Measurements from ENCODE around the gene TUBGCP3.
"Not testable (repeated sequence)": the region's sequence is repeated elsewhere in the genome, so short reads cannot be mapped to it uniquely, and the experiment has no call there.

TUBGCP3 gene

DNA sequence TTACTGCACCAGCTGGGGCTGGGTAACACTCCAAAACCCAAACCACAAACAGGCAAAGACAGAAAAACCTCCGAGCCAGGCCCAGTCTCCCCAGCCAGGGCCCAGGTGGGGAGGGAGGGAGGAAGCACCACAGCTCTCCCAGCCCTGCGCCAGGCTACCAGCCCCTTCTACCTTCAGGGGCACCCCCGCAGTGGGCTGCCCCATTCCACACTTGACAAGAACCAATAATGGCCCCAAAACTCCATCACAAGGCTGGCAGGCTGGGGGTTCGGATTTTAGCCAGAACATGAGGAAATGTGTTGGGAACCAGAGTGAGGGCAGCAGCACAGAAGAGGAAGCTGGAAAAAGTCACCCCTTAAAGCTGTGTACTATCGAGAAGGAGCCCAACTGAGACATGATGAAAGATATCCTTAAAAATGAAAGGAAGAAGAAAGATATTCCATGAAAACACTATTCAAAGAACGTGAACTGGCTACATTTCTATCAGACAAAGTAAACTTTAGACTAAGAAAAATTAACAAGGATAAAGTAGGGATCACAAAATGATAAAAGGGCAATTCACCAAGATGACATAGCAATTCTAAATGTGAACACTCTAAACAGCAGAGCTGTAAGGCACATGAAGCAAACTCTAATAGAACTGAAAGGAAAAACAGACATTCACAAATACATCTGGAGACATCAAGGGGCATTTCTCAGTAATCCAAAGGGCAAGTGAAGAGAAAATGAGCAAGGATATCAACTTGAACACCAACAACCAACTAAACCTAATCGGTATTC is 12.9 kb downstream of the TUBGCP3 start:
- DNase-seq = no peak

DNA sequence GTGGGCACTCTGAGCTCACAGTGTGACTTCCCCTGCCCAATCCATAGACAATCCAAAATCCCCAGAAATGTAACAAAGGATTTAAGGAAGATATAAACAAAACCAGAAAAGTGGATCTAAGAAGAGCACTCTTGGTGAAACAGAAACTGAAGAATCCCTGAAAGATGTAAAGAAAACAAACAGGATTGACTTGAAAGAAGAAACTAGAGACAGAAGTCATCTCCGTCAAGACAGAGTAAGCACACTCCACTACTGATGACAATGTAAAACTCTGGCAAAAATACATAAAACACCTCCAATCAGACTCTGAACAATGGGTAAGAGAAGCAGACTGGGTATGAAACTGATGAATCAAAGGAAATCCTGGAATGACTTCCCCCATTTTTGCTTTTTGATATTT is 13.5 kb downstream of the TUBGCP3 start:
- no peak for DNase-seq

DNA sequence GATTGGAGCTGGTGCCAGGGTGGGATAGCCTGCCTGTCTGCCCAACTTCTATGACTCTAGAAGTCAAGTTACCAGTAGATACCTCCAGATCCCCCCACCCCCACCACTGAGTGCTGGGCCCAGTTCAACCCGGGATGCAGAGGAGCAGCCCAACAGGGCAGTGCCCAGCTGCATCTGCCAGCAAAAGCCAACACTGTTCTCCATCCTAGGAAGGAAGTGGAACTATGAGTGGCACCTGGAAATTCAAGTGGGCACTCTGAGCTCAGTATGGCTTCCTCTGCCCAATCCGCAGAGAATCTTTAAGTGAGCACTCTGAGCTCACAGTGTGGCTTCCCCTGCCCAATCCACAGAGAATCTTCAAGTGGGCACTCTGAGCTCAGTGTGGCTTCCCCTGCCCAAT is 14.2 kb downstream of the TUBGCP3 start:
- DNase-seq = no peak

DNA sequence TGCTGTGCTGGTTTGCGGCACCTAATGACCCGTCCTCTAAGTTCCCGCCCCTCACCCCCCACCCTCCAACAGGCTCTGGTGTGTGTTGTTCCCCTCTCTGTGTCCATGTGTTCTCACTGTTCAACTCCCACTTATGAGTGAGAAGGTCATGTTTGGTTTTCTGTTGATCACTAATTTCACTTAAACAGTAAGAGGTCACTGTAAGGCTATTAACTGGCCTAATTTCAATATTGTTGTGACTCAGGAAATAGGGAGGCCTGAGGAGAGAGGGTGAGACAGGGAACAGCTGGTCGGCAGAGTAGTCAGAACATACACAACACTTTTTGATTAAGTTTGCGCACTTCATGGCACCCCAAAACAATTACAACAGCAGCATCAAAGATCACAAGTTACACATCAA is 15.6 kb downstream of the TUBGCP3 start:
- no peak for DNase-seq

DNA sequence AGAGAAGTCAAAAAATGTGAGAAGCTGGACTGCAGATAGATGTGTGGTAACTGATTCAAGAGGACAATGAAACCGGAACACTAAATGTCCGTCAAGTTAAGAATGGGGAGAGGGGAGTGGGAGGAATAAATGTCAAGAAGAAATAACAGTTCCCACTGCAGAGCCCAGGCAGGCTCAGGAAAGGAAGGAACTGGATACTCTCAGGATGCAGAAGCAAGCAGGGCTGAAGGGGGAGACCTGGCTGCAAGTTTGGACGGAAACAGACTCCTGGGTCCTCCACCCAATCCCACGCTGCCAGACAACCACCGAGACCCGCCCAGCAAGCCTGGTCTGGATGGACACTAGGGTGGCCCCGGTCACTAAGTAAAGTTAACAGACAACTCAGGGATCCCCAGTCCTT is 18.1 kb downstream of the TUBGCP3 start:
- DNase-seq = no peak

DNA sequence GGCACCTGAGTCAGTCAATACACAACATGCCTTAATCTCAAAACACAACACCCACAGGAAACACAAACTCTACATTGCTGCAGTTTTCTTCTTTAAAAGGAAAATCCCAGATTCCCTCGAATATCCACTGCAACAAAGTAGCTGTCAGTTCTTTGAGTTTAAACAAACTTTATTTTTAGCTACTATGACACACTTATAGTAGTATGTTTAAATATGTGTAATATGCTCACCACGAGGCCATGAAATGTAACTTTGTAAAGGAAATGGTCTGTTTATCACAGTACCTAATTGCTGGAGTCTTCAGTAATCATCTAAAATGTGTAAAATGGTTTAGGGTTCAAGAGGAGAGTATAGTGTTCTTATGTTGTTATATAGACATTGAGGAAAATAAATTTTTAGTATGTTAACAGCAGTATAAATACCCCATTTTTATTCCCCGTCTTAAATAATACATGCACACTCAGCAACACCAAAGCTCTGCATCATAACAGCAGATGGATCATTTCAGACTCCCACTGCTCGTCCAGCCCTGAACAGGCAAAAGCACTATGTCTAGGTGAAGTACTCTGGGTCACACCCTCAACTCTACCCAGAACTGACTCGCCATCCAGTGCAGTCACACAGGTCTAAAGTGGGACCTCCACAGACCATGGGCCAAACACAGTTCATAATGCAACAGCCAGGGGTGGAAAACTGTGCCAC is 20.6 kb downstream of the TUBGCP3 start:
- no peak for DNase-seq

DNA sequence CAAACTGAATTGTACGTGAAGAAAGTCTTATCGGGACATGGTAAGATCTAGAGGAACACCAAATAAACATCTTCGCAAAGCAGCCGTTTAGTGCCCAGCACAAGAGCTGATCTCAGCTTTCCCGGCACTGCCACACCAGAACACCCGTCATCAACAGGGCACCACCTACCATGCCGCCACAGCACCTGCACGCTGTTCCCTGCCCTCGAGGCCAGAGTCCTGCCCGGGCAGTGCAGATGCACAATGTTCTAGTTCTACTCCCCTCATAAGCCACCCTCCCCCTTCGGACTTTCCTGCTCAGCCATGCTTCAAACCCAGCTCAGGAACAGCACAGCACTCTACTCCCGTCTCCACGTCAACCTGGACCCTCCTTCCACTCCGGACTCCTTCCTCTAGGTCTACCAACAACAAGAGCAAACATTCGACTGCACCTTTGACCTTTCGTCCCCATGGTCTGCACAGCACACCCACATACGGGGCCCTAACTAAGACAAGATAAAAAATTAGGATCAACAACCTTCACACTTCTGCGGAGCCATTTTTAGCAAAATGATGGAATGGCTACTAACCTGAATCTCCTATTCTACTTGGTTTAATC is 25.1 kb downstream of the TUBGCP3 start:
- no peak for DNase-seq

DNA sequence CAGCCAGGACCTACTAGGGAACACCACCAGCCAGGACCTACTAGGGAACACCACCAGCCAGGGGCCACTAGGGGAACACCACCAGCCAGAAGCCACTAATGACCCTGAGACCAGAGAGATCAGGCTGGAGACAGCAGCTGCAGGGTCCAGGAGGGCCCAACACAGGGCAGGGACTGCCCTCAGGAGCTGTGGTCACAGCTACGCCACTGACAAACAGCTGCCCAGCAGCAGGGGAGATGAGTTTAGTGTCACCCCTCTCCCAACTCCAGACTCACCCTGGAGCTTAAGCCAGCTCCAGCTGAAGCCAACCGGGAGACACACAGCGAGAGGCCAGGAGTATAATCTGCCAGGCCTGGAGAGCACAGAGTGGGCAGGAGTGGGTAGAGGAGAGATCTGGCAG is 25.7 kb downstream of the TUBGCP3 start:
- DNase-seq = no peak

DNA sequence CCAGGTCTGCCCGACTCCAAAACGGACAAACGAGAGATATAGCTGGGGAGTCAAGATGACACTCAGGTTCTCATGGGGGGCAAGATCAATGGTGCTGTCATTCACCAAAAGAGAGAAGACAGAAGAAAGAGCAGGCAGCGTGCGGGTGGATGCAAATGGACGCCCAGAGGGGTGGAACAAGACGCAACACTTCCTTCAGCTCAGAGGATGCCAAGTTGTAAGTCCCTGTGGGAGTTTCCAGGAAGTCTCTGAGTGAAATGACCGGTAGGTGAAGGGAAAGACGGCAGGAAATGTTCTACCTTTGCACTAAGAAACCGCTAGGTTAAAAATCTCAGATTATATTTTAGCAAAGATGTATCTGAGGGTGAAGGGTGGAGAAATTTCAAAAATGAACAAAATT is 26.5 kb downstream of the TUBGCP3 start:
- no peak for DNase-seq

DNA sequence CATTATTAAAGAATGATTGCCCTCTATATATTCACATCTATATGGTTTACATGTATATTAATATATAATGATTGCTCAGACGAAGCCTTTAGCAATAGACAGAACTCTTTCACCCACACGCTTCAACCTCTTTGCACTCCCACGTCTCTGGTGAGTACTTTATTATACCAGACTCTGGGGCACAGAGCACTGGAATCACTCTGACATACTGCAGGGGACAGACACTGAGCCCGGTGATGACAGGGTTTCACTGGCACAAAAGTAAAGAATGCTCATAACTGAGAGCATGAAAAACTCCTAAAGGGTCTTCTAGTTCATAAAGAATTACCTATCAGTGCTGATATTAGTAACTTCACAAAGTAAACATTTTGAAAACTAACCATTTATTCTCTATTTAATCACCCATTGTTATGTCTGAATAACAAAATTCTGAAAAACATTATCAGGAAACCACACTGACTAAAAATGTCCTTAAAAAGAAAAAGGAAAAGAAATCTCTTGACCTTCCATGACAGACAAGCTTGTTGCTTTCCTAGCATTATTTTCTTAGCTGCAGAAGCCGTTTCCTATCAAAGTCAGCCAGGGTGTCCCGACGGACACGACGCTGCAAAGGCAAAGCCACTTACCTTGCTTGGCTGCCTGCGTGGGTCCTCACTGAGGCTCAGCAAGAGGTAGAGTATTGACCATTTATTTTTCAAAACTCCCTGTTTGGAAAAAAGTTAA is 29.1 kb downstream of the TUBGCP3 start:
- DNase-seq = no peak

DNA sequence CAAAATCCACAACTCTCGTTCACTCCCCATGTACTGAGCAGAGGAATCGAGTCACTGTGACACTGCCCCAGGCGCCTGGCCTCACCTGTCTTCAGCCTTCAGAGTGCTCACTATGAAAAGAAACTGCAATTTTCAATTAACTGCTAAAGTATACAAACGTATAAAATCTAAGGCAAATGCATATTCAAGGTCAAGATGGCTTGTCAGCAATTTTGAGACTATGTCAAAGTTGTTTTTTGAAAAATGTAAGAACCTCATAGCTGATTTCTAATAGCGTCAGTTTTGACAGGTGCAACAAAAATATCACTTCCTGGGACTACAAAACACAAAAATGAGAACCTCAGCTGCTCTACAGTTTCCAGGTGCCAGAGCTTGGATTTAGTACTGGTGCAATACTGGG is 31.4 kb downstream of the TUBGCP3 start:
- DNase-seq = no peak

DNA sequence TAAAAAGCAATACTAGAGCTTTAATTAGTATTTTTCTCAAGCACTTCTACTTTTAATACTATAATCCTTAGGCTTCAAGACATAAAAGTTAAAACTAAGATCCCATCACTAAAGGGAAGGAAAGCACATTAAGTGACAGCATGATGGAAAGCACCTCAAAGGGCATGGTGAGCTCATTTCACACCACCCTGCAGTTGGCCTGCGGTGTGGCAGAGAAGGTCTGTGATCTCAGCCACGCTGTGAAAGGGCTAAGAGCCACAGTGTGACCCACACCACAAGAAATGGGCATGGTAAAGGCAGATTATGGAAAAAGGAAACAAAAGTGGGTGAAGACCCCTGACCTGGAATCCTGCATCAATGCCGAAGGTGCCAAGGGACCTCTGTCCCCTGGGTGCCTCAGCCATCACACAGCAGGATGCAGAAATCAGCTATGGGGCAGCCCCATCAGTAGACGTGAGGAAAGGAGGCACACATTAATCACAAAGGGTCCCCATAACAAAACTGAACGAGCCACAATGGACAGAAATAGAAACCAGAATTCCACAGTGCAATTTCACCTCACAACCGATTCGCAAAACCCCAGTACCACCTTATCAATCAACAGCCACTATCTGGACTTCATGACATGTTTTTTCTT is 33.6 kb downstream of the TUBGCP3 start:
- no peak for DNase-seq

DNA sequence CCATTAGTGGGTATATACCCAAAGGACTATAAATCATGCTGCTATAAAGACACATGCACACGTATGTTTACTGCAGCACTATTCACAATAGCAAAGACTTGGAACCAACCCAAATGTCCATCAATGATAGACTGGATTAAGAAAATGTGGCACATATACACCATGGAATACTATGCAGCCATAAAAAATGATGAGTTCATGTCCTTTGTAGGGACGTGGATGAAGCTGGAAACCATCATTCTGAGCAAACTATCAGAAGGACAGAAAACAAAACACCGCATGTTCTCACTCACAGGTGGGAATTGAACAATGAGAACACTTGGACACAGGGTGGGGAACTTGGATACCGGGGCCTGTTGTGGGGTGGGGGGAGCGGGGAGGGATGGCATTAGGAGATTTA is 39.0 kb downstream of the TUBGCP3 start:
- not testable (repeated sequence) for DNase-seq

DNA sequence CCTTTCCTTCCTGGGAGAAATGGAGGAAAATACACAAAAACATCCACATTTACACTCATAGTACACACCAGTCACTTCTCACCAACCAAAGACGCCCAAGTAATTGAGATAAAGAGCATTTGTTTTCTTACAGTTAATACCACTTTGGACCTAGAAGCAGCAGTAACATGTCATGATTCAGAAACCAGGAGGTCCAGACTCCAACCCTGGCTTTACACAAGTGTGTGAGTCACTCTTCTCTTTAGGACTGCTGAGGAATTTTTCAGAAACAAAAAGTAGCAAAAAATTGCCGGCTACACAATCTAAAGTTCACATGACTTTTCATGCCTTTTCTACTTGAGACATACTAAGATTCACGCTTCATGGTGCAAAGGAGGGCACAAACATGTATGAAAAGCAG is 42.1 kb downstream of the TUBGCP3 start:
- DNase-seq = no peak

DNA sequence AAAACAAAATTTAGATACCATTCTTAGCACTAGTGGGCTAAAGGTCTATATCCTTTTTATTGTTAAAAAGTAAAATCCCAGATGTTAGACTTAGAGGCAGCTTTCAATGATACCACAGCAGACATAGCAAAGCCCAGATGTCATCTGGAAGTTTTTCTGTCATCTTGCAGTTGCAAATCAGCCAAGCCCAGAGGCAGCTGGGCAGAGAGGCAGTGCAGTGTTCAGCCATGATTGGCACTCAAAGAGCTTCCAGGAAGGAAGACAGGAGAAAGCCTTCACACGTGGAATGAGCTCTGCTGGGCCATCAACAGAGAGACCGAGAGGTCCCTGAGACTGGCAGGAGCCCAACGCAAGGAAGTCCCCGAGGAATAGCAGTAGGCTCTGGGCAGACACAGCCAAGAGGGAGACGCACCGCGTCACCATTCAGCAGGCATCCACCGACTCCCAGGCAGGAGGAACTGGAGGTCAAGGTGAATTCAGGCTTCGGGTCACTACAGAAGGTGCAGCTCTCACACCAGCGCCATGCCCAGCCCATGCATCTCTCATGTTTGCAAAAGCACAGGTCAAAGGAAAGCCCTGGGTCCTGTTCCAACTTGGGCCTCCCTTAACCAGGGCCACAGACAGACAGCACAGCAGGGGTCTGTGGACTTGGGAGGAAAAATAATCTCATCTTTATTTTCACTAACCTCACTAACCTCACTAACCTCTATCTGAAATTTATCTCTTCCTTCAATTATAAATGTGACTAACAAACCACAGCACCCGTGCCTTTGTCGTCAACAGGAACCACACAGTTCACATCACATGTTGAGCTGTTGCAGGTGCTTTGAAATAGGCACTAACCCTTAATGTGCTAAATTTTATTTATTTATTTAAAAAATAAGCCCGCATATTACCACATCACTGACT is 54.9 kb downstream of the TUBGCP3 start:
- no peak for DNase-seq

DNA sequence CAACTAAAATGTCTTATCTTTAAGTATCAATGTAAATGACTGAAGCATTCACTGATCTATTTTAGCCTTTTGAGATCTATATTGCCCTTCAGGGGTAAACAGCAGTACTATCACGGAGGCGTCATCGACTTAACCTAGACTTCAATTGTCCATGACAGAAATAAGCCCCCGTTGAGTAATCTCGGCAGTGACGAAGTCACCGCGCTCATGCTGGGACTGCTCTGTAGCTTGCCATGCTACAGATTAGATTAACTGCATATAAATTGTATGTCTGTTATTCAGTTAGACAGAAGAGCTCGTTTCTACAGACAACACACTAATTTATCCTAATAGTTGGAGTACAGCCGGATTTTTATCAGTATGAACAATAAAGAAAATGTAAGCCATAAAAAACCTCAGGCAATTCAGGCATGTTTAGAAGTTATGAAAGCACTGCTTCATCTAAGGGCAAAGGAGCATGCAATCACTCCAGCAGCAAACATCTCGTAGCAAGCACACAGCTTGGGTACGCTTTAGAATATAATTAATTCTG is 56.6 kb downstream of the TUBGCP3 start:
- DNase-seq = no peak

DNA sequence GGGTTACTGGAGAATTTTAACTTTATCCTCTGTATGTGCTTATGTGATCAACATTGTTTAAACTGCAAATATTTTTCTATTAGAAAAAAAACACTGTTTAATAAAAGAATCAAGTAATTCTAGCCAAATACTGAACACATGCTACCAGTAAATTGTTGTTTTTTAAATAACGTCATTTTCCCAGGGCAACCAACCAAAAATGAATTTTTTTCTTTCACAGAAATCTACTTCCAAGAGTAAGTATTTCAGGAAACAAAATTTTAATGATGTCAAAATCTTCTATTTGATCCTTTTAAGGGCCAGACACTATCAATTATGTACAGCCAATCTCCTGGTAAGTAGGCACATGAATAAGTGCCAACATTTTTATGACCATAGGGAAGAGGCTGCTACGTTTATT is 57.1 kb downstream of the TUBGCP3 start:
- no peak for DNase-seq

DNA sequence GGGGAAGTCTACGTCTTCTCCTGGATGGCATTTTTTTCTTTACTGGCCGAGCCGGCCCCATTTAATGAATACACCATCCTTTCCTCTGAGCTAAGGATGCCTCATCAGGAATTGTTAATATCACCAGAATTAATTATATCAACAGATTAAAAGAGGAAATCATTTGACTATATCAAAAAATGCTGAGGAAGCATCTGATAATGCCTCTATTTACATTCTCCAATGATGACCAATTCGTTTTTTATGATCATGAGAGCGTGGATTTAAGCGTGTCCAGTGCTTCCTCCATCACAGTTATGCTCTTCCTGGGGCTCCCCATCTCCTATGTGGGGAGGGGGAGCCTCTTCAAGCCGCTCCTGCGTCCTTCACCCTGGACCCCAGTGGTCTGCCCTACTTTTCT is 58.7 kb downstream of the TUBGCP3 start:
- DNase-seq = no peak

DNA sequence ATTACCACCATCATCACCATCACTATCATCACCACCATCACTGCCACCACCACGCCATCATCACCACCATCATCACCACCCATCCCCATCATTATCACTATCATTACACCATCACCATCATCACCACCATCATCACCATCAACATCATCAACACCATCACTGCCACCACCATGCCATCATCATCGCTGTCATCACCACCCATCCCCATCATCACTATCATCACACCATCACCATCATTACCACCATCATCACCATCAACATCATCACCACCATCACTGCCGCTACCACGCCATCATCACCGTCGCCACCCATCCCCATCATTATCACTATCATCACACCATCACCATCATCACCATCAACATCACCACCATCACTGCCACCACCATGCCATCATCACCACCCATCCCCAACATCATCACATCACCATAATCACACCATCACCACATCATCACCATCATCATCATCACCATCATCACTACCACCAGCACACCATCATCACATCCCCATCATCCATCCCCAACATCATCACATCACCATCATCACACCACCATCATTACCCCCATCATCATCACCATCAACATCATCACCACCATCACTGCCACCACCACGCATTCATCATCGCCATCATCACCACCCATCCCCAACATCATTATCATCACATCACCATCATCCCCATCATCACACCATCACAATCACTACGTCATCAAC is 61.7 kb downstream of the TUBGCP3 start:
- no peak for DNase-seq

DNA sequence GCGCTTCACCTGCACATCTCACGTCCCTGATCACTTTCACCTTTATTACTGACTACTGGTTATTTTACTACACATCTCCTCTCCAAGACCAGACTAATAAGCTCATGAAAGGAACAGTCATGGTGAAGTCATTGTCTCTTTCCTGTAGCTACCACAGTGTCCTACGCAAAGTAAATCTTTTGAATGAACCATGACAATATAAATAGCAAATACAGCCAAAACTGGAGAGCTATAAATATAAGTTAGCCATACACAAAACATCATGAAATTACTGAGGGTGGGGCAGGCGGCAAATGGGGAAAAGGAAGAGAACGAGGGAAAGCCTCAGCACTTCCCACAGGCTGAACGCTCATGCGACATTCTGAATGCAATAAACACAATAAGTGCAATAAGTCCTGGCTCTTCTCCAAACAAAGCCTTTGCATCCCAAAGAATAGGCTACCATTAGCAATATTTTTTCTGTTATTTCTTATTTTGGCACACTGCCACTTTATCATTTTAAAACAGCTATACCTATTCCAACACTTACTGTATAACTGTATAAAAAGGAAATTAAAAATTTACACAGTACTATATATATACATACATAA is 62.5 kb downstream of the TUBGCP3 start:
- no peak for DNase-seq

DNA sequence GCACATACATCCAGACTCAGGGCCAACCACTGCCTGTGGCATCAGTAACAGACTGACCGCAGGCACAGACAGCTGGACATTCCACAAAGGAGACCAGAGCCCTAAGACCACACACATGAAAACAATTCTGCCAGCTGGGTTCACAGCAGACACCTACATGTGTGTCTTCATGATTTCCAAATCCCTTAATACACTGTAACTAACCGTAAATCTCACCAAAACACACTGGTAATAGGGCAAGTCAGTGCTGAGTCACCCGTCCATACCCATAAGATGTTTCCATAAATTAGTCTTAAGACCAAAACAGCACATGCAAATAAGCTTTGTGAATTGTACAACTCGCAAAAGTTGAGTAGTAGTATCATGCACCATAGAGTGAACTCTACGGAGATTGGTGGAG is 65.4 kb downstream of the TUBGCP3 start:
- no peak for DNase-seq

Data from 8988T (cell line).